K562 (cell line): ENCODE measurements around the gene NKAIN1. TPM values are rescaled to one million over a fixed set of nuclear protein-coding genes. Genes with fewer than 3 reads are reported as not detected.

Experiments used
- ATAC-seq: fragments of 200-7000 bp; cut with Tn5 transposase; 3 replicates; pipeline ENCODE4 v1.9.1; 2020; ENCODE audit warnings: moderate library complexity
- BruUV-seq: library from RNA; stranded (reverse); fragments of 400-500 nt; replicated peaks from 2 replicates; lab custom pipeline; 2021; lab: Mats Ljungman, UMichigan
- CTCF ChIA-PET: fragments of 300-600 bp; formaldehyde crosslinking; extraction: SDS; loops from one replicate; lab custom pipeline; 2021; ENCODE audit warnings: low intra/inter-chr PET ratio; lab: Yijun Ruan, JAX
- POLR2A ChIA-PET: fragments of 300-600, 350-650 bp; sonication (Branson Sonifier 250); formaldehyde crosslinking; extraction: SDS; loops from one replicate; lab custom pipeline; 2021; ENCODE audit warnings: antibody characterized with exemption, inconsistent platforms; lab: Yijun Ruan, JAX
- DNase-seq, 4 experiments: peaks; one replicate each; pipeline versions ENCODE4 v3.0.0 to v3.0.0-alpha.2; 2011 to 2018; ENCODE audit warnings: low spot score in 3 of 4, mixed read lengths in 3 of 4; ENCODE audit errors: extremely low read depth in 1 of 4
- FAIRE-seq: peaks from 2 replicates; lab custom pipeline; 2011; peaks lifted over from hg19 to GRCh38; lab: Jason Lieb, UNC
- H2AFZ ChIP-seq: 2 replicates; pipeline ENCODE4 v1.6.0; 2011; ENCODE audit warnings: low read depth, low read length, control low read depth, inconsistent platforms
- H3K27ac ChIP-seq: fragments of 200-600 bp; 3 replicates; pipeline ENCODE4 v1.8.0; 2011; ENCODE audit warnings: low read depth, mild to moderate bottlenecking, control low read depth, inconsistent platforms, low read length, moderate library complexity, mixed read lengths; ENCODE audit errors: extremely low read depth
- H3K27me3 ChIP-seq, 2 experiments: fragments of 300-600 bp in 1 of 2; 2 replicates in 1 of 2; 3 replicates in 1 of 2; pipeline versions ENCODE4 v1.6.0 to v1.8.0; 2011; ENCODE audit warnings: inconsistent platforms in 2 of 2, low read length in 2 of 2, mild to moderate bottlenecking in 1 of 2, mixed read lengths in 1 of 2, moderate library complexity in 1 of 2; ENCODE audit not compliant: control insufficient read depth in 2 of 2, insufficient read depth in 2 of 2
- H3K36me3 ChIP-seq: fragments of 300-600 bp; 3 replicates; pipeline ENCODE4 v1.8.0; 2011; ENCODE audit warnings: mild to moderate bottlenecking, low read length, inconsistent platforms; ENCODE audit not compliant: control insufficient read depth, insufficient read depth
- H3K4me1 ChIP-seq, 2 experiments: fragments of 200-600 bp in 1 of 2; replicated peaks in 1 of 2; 2 replicates in 1 of 2; 3 replicates in 1 of 2; pipeline versions ENCODE4 v1.5.1 to v1.8.0; 2011; ENCODE audit warnings: inconsistent platforms in 2 of 2, low read length in 2 of 2, mild to moderate bottlenecking in 1 of 2, mixed read lengths in 1 of 2, moderate library complexity in 1 of 2; ENCODE audit not compliant: control insufficient read depth in 2 of 2, insufficient read depth in 2 of 2
- H3K4me2 ChIP-seq: 2 replicates; pipeline ENCODE4 v1.6.1; 2011; ENCODE audit warnings: low read length, control low read depth, inconsistent platforms, mixed read lengths; ENCODE audit not compliant: insufficient read depth
- H3K4me3 ChIP-seq: fragments of 200-600 bp; sonication (generic), shearing (Covaris generic); 2 replicates; pipeline ENCODE4 v1.5.1; 2016; ENCODE audit warnings: control low read depth, inconsistent platforms
- H3K79me2 ChIP-seq: fragments of 200-600 bp; 3 replicates; pipeline ENCODE4 v1.8.0; 2011; ENCODE audit warnings: low read length, inconsistent platforms; ENCODE audit not compliant: control insufficient read depth, insufficient read depth
- H3K9ac ChIP-seq, 2 experiments: 2 replicates each; pipeline versions ENCODE4 v1.6.0 to v1.6.1; 2011; ENCODE audit warnings: low read depth in 2 of 2, low read length in 2 of 2, control low read depth in 1 of 2, inconsistent platforms in 1 of 2, mild to moderate bottlenecking in 1 of 2, mixed read lengths in 1 of 2; ENCODE audit not compliant: insufficient read depth in 1 of 2
- H3K9me1 ChIP-seq: one replicate; pipeline ENCODE4 v1.6.0; 2011; ENCODE audit warnings: inconsistent platforms, mild to moderate bottlenecking, low read length, moderate library complexity; ENCODE audit not compliant: control insufficient read depth, insufficient read depth
- H3K9me3 ChIP-seq: replicated peaks from 2 replicates; pipeline ENCODE4 v1.5.1; 2011; ENCODE audit warnings: low read depth, low read length, inconsistent platforms; ENCODE audit not compliant: control insufficient read depth, insufficient read depth
- H4K20me1 ChIP-seq: replicated peaks from 2 replicates; pipeline ENCODE4 v1.6.1; 2011; ENCODE audit warnings: low read length, inconsistent platforms, mixed read lengths; ENCODE audit not compliant: control insufficient read depth, insufficient read depth
- CHD2 ChIP-seq: IDR thresholded peaks from 2 replicates; pipeline ENCODE4 v1.6.1; 2011; ENCODE audit warnings: low read depth, low read length
- ELF4 ChIP-seq: fragments of 450-650 bp; formaldehyde crosslinking; IDR thresholded peaks from 2 replicates; pipeline ENCODE4 v1.4.0; 2022; ENCODE audit warnings: missing genetic modification characterization
- NCOR1 ChIP-seq: fragments of 450-650 bp; IDR thresholded peaks from 2 replicates; pipeline ENCODE4 v1.6.1; 2016; ENCODE audit warnings: mild to moderate bottlenecking, moderate library complexity
- NR2F6 ChIP-seq: fragments of 450-650 bp; formaldehyde crosslinking; IDR thresholded peaks from 2 replicates; pipeline ENCODE4 v1.4.0; 2020; ENCODE audit warnings: mild to moderate bottlenecking
- NR4A1 ChIP-seq, 2 experiments: fragments of 250-450 bp in 1 of 2; fragments of 450-650 bp in 1 of 2; sonication (Bioruptor Pico) in 1 of 2; IDR thresholded peaks; 2 replicates each; pipeline versions ENCODE4 v1.4.0 to v1.6.1; 2016 to 2020; ENCODE audit warnings: mild to moderate bottlenecking in 2 of 2, missing compliant biosample characterization in 1 of 2, missing genetic modification characterization in 1 of 2, moderate library complexity in 1 of 2
- RBM25 ChIP-seq: fragments of 200-400 bp; formaldehyde crosslinking; IDR thresholded peaks from 2 replicates; pipeline ENCODE4 v1.6.1; 2018; ENCODE audit warnings: low read length, low read depth, moderate library complexity; ENCODE audit not compliant: severe bottlenecking
- SRSF7 ChIP-seq: fragments of 200-400 bp; formaldehyde crosslinking; optimal IDR thresholded peaks from 2 replicates; pipeline ENCODE3; 2017; ENCODE audit warnings: mild to moderate bottlenecking, low read depth, low read length
- ZFP1 ChIP-seq: fragments of 450-650 bp; formaldehyde crosslinking; IDR thresholded peaks from 2 replicates; pipeline ENCODE4 v1.4.0; 2020; ENCODE audit warnings: mild to moderate bottlenecking, mixed read lengths
- ZFP30 ChIP-seq: fragments of 250-450 bp; sonication (Bioruptor Pico); IDR thresholded peaks from 2 replicates; pipeline ENCODE4 v1.8.0; 2022; ENCODE audit warnings: moderate library complexity, mild to moderate bottlenecking, inconsistent platforms, borderline replicate concordance
- ZNF140 ChIP-seq: fragments of 250-450 bp; sonication (Bioruptor Pico); IDR thresholded peaks from 2 replicates; pipeline ENCODE4 v1.8.0; 2021; ENCODE audit warnings: moderate library complexity, mild to moderate bottlenecking, inconsistent platforms
- ZNF584 ChIP-seq: fragments of 200-800 bp; sonication (Bioruptor generic); IDR thresholded peaks from 2 replicates; pipeline ENCODE4 v1.6.1; 2016; ENCODE audit warnings: low read depth, mild to moderate bottlenecking, missing genetic modification characterization, missing compliant biosample characterization
- WGBS: fragments of 100-300 bp; shearing (Covaris generic); methylation state at CpG from one replicate; pipeline ENCODE4 v1.1.6; 2016; ENCODE audit warnings: low coverage, mixed read lengths; ENCODE audit not compliant: insufficient coverage; ENCODE audit errors: missing lambda C conversion rate; 5-methylcytosine and 5-hydroxymethylcytosine counted together
- in situ Hi-C: fragments of 300-500 bp; cut with MboI; formaldehyde crosslinking; loops from 4 replicates; pipeline ENCODE4 v1.15.0; 2018; ENCODE audit warnings: inconsistent platforms, mixed read lengths
- intact Hi-C: fragments of 100-400 bp; cut with micrococcal nuclease; formaldehyde crosslinking; loops from 2 replicates; pipeline ENCODE4 v1.14.2; 2022
- polyA plus RNA-seq, 8 experiments: library from polyadenylated mRNA; depleted of rRNA in 4 of 8; stranded (reverse) in 5 of 8; unstranded in 3 of 8; fragments of >200 nt; fragmentation: Nextera tagmentation in 2 of 8; fragmentation: Illumina TruSeq in 1 of 8; extraction: Ambion mirVana in 2 of 8; extraction: Trizol in 1 of 8; gene quantifications; 2 replicates each; pipeline versions ENCODE4 v1.2.1 to v1.2.3, GENCODE V29; 2011 to 2014; ENCODE audit warnings: inconsistent platforms in 1 of 8, missing spikeins in 1 of 8
- total RNA-seq, 7 experiments: library from RNA; depleted of rRNA in 6 of 7; stranded (reverse); fragments of >200 nt in 6 of 7; fragmentation: Illumina TruSeq in 2 of 7; extraction: Trizol in 2 of 7; gene quantifications; 2 replicates each; pipeline versions ENCODE4 v1.2.1 to v1.2.3, GENCODE V29; 2011 to 2021; ENCODE audit warnings: low replicate concordance in 1 of 7
- TF ChIP-seq, protein P1 (sequence below): fragments of 450-650 bp; formaldehyde crosslinking; IDR thresholded peaks from 2 replicates; pipeline ENCODE4 v1.4.0; 2020; ENCODE audit warnings: mild to moderate bottlenecking
- TF ChIP-seq, protein P2 (sequence below): sonication (generic); IDR thresholded peaks from 2 replicates; pipeline ENCODE4 v1.6.1; 2016
- TF ChIP-seq, protein P3 (sequence below): fragments of 250-450 bp; sonication (Bioruptor Pico); IDR thresholded peaks from 2 replicates; pipeline ENCODE4 v1.4.0; 2020; ENCODE audit warnings: mild to moderate bottlenecking, moderate library complexity
- TF ChIP-seq, protein P4 (sequence below): fragments of 450-650 bp; formaldehyde crosslinking; conservative IDR thresholded peaks from 2 replicates; pipeline ENCODE4 v1.4.0; 2022; ENCODE audit warnings: mild to moderate bottlenecking, missing genetic modification characterization

Gene NKAIN1
- total and polyA plus RNA-seq, 9 of the 15 experiments (the other 6 are each of a cell fraction or from before 2014, with no cell fraction given), result 0.03 to 0.22 (median 0.04) TPM; not detected in 3

DNA sequence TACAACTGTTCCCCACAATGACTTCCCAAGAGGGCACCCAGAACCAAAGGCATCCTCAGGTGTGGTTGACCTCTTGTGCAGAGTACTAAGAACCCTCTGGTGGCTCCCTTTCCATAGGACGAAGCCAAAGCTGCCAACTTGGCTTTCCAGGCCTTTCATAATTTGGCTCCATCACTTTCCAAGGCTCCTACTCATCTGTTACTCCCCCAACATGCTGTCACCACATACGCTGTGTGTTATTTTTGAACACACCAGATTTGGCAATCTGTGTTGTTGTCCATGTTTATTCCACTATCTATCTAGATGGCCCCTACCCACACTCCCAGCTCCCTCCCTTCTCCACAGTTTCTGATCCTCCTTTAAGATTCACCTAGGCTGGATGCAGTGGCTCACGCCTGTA, 10.2 kb upstream of the NKAIN1 start (continued):
- TF ChIP-seq, protein P1, sequence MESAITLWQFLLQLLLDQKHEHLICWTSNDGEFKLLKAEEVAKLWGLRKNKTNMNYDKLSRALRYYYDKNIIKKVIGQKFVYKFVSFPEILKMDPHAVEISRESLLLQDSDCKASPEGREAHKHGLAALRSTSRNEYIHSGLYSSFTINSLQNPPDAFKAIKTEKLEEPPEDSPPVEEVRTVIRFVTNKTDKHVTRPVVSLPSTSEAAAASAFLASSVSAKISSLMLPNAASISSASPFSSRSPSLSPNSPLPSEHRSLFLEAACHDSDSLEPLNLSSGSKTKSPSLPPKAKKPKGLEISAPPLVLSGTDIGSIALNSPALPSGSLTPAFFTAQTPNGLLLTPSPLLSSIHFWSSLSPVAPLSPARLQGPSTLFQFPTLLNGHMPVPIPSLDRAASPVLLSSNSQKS, result no peak
- TF ChIP-seq ZNF140 (no peak), ELF4 (CRISPR knock-in tag) (no peak), ZNF584 (CRISPR knock-in tag) (no peak), NCOR1 (no peak), ZFP30 (CRISPR knock-in tag) (no peak)
- TF ChIP-seq, protein P2, sequence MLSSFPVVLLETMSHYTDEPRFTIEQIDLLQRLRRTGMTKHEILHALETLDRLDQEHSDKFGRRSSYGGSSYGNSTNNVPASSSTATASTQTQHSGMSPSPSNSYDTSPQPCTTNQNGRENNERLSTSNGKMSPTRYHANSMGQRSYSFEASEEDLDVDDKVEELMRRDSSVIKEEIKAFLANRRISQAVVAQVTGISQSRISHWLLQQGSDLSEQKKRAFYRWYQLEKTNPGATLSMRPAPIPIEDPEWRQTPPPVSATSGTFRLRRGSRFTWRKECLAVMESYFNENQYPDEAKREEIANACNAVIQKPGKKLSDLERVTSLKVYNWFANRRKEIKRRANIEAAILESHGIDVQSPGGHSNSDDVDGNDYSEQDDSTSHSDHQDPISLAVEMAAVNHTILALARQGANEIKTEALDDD, result no peak
- TF ChIP-seq, all 486 proteins: peak for 0

DNA sequence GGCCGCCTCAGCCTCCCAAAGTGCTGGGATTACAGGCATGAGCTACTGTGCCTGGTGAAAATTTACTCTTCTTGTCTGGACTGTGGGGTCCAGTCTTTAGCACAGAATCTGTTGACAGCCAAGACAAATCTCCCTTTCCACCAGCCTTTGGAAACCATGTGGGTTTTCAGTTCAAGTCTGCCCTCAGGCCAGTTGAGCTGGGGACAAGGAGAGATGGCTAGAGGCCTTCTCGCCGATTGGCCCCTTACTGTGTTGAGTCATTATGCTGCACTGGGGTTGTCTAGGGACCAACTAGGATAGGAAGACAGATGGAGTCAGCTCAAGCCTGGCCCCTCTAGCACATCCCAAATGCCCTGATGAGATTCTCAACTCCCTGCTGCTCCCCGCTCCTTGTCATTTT, 8.6 kb upstream of the NKAIN1 start:
- no TSS peak for BruUV-seq
- in situ Hi-C loops, result no loop called here
- ChIA-PET CTCF (no interaction called here), POLR2A (interaction anchor here (1.0 to 1.2 kb wide), 2 partner anchors 15 kb away, joined by 3 to 4 read pairs; no protein-coding TSS in a partner anchor)
- intact Hi-C loops, result no loop called here
- Histone ChIP-seq H3K4me3 (no peak overlapping the region), H4K20me1 (no peaks in the 10 kb centered on the region; the same call in 1 of the 2 replicates), H3K27me3 (peaks cover 10 to 11% of the 10 kb centered on the region in 2 experiments), H3K4me2 (no peak overlapping the region), H3K27ac (no peak overlapping the region), H3K4me1 (no peaks in the 10 kb centered on the region), H3K79me2 (no peaks in the 10 kb centered on the region), H2AFZ (no peak overlapping the region), H3K9ac (no peak overlapping the region), H3K9me3 (no peaks in the 10 kb centered on the region), H3K9me1 (no peaks in the 10 kb centered on the region), H3K36me3 (no peaks in the 10 kb centered on the region)
- WGBS, result 50% methylated on average over 4 of the region's 4 CpGs
- FAIRE-seq, result peak; percentile 42
- no peak for DNase-seq
- peak; percentile 44; the same call in 2 of the 3 replicates for ATAC-seq
- TF ChIP-seq NR2F6 (no peak), ZFP1 (CRISPR knock-in tag) (no peak), NR4A1 (CRISPR knock-in tag; IDR thresholded peaks at IDR 0.05) (no peak), NR4A1 (tag; IDR thresholded peaks at IDR 0.05) (no peak), SRSF7 (no peak), CHD2 (no peak), RBM25 (no peak)
- TF ChIP-seq, protein P3, sequence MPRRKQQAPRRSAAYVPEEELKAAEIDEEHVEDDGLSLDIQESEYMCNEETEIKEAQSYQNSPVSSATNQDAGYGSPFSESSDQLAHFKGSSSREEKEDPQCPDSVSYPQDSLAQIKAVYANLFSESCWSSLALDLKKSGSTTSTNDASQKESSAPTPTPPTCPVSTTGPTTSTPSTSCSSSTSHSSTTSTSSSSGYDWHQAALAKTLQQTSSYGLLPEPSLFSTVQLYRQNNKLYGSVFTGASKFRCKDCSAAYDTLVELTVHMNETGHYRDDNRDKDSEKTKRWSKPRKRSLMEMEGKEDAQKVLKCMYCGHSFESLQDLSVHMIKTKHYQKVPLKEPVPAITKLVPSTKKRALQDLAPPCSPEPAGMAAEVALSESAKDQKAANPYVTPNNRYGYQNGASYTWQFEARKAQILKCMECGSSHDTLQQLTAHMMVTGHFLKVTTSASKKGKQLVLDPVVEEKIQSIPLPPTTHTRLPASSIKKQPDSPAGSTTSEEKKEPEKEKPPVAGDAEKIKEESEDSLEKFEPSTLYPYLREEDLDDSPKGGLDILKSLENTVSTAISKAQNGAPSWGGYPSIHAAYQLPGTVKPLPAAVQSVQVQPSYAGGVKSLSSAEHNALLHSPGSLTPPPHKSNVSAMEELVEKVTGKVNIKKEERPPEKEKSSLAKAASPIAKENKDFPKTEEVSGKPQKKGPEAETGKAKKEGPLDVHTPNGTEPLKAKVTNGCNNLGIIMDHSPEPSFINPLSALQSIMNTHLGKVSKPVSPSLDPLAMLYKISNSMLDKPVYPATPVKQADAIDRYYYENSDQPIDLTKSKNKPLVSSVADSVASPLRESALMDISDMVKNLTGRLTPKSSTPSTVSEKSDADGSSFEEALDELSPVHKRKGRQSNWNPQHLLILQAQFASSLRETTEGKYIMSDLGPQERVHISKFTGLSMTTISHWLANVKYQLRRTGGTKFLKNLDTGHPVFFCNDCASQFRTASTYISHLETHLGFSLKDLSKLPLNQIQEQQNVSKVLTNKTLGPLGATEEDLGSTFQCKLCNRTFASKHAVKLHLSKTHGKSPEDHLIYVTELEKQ (CRISPR knock-in tag), result no peak
- TF ChIP-seq, protein P4, sequence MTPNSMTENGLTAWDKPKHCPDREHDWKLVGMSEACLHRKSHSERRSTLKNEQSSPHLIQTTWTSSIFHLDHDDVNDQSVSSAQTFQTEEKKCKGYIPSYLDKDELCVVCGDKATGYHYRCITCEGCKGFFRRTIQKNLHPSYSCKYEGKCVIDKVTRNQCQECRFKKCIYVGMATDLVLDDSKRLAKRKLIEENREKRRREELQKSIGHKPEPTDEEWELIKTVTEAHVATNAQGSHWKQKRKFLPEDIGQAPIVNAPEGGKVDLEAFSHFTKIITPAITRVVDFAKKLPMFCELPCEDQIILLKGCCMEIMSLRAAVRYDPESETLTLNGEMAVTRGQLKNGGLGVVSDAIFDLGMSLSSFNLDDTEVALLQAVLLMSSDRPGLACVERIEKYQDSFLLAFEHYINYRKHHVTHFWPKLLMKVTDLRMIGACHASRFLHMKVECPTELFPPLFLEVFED, result no peak
